ENCODE measurements around the gene ACOT8. TPM values are rescaled to one million over a fixed set of nuclear protein-coding genes. Genes with fewer than 3 reads are reported as not detected.

Gene ACOT8
- total and polyA plus RNA-seq, 7 donors, result 20.2 to 32.9 (median 29.3) TPM

DNA sequence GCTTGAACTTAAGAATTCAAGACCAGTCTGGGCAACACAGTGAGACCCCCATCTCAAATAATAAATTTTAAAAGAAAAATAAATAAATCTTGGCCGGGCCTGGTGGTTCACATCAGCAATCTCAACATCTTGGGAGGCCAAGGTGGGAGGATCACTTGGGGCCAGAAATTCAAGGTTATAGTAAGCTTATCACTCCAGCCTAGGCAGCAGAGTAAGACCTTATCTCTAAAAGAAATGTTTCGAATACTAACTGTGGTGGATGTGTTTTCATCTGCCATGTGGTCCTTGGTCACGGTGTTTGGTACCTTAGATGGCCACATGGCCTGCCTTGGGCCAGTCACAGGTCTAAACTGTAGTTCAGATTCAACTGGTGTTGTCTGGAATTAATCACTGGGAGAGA, 39.0 kb downstream of the ACOT8 start:
- ATAC-seq (no peak), DNase-seq (no peak)
- peaks cover 0 to 49% of the 10 kb centered on the region in 2 donors for H3K36me3 ChIP-seq (ENCODE audit: insufficient read depth in 1 of 2, low read depth in 1 of 2)
- intact Hi-C loops (cut with DNase I), result no loop called here
- H3K9me3 ChIP-seq, result no peaks in the 10 kb centered on the region
- TF ChIP-seq, protein P1, sequence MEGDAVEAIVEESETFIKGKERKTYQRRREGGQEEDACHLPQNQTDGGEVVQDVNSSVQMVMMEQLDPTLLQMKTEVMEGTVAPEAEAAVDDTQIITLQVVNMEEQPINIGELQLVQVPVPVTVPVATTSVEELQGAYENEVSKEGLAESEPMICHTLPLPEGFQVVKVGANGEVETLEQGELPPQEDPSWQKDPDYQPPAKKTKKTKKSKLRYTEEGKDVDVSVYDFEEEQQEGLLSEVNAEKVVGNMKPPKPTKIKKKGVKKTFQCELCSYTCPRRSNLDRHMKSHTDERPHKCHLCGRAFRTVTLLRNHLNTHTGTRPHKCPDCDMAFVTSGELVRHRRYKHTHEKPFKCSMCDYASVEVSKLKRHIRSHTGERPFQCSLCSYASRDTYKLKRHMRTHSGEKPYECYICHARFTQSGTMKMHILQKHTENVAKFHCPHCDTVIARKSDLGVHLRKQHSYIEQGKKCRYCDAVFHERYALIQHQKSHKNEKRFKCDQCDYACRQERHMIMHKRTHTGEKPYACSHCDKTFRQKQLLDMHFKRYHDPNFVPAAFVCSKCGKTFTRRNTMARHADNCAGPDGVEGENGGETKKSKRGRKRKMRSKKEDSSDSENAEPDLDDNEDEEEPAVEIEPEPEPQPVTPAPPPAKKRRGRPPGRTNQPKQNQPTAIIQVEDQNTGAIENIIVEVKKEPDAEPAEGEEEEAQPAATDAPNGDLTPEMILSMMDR (IDR thresholded peaks at IDR 0.05), result no peak
- H3K27ac ChIP-seq, result peak overlapping the region; percentile 55
- no peaks in the 10 kb centered on the region for H3K27me3 ChIP-seq (ENCODE audit: insufficient read depth in 3 of 3, low read length in 2 of 3)
- no peak overlapping the region for H3K4me3 ChIP-seq
- 68 to 87% (median 76%) methylated on average over 3 of the region's 3 CpGs for WGBS, 3 donors
- H3K4me1 ChIP-seq, result peaks cover 11% of the 10 kb centered on the region

DNA sequence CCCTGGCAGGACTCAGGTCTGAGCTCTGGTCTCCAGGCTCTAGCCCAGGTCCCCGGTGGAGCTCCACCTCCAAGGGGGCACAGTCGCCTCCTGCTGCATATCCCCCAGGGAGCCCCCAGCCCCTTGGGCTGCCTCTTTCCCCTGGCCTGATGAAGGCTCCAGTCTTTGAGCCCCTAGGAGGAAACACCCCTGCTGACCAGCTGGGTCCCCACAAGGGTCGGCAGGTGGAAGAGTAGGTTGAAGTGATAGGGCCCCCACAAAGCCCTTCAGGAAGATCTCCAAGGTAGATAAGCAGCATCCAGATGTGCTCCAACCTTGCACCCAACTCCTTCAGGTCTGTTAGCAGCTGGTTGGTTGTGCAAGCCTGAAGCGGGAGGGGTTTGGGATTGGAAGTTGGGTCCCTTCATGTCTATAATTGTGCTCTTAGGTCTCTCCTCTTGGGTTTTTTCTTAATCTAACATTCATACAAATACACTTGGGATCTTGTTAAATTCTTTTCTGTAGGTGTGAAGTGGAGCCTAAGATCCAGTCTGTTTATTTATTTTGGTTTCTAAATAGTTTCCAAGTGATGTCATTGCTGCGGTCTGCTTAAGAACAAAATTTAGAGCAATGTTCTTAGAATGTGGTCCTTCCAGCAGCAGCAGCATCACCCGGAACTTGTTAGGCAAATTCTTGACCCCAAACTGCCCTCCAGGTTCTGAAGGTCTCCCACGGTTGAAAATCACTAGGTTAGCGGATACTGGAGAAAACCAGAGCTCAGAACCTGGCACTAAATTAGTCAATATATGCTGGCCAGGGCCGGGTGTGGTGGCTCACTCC, 39.6 kb downstream of the ACOT8 start:
- intact Hi-C loops (cut with DNase I), result no loop called here
- WGBS, 3 donors, result 36 to 66% (median 41%) methylated on average over 8 to 9 of the region's 9 CpGs
- no peak for ATAC-seq

DNA sequence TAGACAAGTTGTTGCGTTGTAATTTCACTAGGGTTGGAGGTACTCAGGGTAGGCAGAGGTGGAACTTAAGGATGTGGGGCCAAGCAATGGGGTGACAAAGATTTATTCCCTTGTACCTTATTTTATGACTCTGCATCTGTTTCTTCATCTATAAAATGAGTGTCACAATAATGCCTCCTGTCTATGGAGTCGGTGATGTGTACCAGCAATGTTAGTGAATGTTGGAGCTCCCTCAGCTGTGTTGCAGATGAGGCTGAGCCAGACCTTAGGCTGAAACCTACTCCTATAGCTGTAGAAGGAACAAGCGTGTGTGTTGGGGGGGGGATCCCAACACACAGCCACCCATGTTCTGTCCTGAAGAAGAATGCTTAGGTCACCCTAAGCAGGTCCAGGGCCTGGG, 40.2 kb downstream of the ACOT8 start:
- Histone ChIP-seq H3K9me3 (no peaks in the 10 kb centered on the region), H3K36me3 (ENCODE audit: insufficient read depth in 1 of 2, low read depth in 1 of 2) (peaks cover 0 to 36% of the 10 kb centered on the region in 2 donors), H3K27me3 (ENCODE audit: insufficient read depth in 3 of 3, low read length in 2 of 3) (no peaks in the 10 kb centered on the region), H3K4me1 (peaks cover 11% of the 10 kb centered on the region), H3K4me3 (no peak overlapping the region), H3K27ac (peak overlapping the region; percentile 55)
- WGBS, 3 donors, result 59 to 91% (median 68%) methylated on average over 3 of the region's 3 CpGs
- no peak for DNase-seq
- TF ChIP-seq, protein P1 (IDR thresholded peaks at IDR 0.05), result no peak
- intact Hi-C loops (cut with DNase I), result no loop called here
- ATAC-seq, result no peak

More for the DNA sequence above, 39.6 kb downstream of the ACOT8 start:
- H3K36me3 ChIP-seq (ENCODE audit: insufficient read depth in 1 of 2, low read depth in 1 of 2), result peaks cover 0 to 42% of the 10 kb centered on the region in 2 donors
- H3K4me1 ChIP-seq, result peaks cover 12% of the 10 kb centered on the region
- H3K9me3 ChIP-seq, result no peaks in the 10 kb centered on the region
- TF ChIP-seq, protein P1 (IDR thresholded peaks at IDR 0.05), result no peak
- no peaks in the 10 kb centered on the region for H3K27me3 ChIP-seq (ENCODE audit: insufficient read depth in 3 of 3, low read length in 2 of 3)
- no peak overlapping the region for H3K4me3 ChIP-seq
- no peak for DNase-seq
- peak overlapping the region; percentile 55 for H3K27ac ChIP-seq

DNA sequence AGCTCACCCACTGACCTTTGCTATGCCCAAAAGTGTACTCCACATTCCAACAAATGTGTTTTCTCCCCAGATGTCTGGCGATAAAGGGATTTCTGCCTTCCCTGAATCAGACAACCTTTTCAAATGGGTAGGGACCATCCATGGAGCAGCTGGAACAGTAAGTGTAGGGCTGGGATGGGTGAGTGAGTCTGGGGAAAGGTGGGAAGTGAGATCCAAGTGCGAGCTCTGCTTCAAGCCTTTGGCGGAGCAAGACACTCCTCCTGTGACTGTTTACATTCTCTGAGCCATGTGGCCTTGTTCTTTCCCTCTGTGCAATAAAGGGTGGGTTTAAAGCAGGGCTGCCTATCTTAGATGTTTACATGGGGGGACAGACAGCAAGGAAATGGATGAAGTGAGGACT, 42.9 kb downstream of the ACOT8 start:
- WGBS, 3 donors, result 74 to 91% (median 77%) methylated on average over 3 of the region's 3 CpGs
- no peak for DNase-seq
- no peak for ATAC-seq
- no peak overlapping the region for H3K27ac ChIP-seq
- peaks cover 6 to 38% of the 10 kb centered on the region in 2 donors for H3K36me3 ChIP-seq (ENCODE audit: insufficient read depth in 1 of 2, low read depth in 1 of 2)
- no peak overlapping the region for H3K4me3 ChIP-seq
- peaks cover 14% of the 10 kb centered on the region for H3K4me1 ChIP-seq
- TF ChIP-seq, protein P1 (IDR thresholded peaks at IDR 0.05), result no peak
- intact Hi-C loops (cut with DNase I), result no loop called here
- H3K27me3 ChIP-seq (ENCODE audit: insufficient read depth in 3 of 3, low read length in 2 of 3), result no peaks in the 10 kb centered on the region
- no peaks in the 10 kb centered on the region for H3K9me3 ChIP-seq
